ENCODE data around the gene ALDOA.

Gene ALDOA

GRCh38 chr16:30069611-30070462 is 4.3 kb downstream of the ALDOA start:
- no peak for DNase-seq (ENCODE audit: low spot score)

- no peak for DNase-seq (ENCODE audit: low spot score)
Measured at GRCh38 chr16:30070490-30070889, 4.9 kb downstream of the ALDOA start.

GRCh38 chr16:30075503-30076275 is 10.1 kb downstream of the ALDOA start, which contains the start of gene PPP4C:
PPP4C (plus strand) TSS chr16:30075994; CDS start chr16:30076378, 384 bp downstream.
- peak; percentile 90 for DNase-seq (ENCODE audit: low spot score)

GRCh38 chr16:30076276-30076791 is 10.8 kb downstream of the ALDOA start:
- DNase-seq (ENCODE audit: low spot score), result peak; percentile 43

DNA sequence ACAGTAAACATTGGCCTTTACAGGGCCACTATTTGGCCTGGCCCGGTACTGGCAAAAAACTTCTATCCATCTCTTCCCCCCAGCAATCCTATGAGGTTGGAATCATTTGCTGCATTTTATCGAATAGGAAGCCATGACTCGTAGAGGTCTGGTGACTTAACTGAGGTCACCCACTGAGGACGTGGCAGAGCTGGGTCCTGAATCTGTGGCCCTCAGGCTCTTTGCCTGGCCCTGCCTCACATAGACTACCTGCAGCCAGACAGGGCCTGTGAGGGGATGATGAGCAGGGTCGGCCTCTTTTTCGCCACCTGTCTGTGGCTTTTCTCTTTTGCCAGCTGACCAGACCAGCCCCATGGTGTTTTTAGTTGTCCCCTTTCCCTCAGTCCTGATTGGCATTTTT is 12.1 kb downstream of the ALDOA start:
- DNase-seq (ENCODE audit: low spot score), result no peak

DNA sequence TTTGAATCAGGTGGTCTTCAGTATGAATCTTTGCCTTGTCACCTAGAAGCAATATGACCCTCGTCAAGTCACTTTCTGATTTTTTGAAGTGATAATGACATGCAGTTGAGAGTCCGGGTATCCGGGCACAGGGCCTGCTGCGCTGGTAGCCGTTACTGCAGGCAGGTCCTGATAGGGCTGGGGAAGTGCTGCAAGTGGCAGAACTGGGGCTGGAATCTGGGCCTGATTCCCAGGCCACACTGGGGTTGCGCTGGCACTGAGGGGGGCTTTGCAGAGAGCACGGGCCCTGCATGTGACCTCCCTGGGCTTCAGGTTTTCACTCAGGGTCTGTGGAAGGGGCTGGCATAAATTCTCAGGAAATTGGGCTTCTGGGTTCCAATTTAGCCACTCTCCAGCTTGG is 13.2 kb downstream of the ALDOA start:
- DNase-seq (ENCODE audit: low spot score), result no peak

DNA sequence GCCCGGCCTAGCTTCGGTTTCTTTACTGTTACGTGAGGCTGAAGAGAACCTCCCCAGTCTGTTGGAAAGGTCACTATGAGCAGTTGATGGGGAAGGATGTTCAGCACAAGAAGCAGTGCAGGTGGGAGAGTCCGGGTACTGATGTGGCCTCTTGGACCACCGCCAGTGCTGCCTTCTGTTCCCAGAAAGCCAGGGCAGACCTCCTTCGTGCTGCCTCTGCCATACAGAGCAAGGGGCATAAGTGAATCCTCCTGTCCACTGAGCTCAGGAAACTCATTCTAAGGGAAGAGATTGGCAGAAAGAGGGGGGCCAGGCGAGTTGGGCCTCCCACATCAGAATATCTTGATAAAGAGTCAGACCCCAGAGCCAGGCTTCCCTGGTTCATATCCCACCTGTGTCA is 13.9 kb downstream of the ALDOA start:
- no peak for DNase-seq (ENCODE audit: low spot score)

- DNase-seq (ENCODE audit: low spot score), result no peak
Measured at GRCh38 chr16:30082545-30083090, 17.1 kb downstream of the ALDOA start.

DNA sequence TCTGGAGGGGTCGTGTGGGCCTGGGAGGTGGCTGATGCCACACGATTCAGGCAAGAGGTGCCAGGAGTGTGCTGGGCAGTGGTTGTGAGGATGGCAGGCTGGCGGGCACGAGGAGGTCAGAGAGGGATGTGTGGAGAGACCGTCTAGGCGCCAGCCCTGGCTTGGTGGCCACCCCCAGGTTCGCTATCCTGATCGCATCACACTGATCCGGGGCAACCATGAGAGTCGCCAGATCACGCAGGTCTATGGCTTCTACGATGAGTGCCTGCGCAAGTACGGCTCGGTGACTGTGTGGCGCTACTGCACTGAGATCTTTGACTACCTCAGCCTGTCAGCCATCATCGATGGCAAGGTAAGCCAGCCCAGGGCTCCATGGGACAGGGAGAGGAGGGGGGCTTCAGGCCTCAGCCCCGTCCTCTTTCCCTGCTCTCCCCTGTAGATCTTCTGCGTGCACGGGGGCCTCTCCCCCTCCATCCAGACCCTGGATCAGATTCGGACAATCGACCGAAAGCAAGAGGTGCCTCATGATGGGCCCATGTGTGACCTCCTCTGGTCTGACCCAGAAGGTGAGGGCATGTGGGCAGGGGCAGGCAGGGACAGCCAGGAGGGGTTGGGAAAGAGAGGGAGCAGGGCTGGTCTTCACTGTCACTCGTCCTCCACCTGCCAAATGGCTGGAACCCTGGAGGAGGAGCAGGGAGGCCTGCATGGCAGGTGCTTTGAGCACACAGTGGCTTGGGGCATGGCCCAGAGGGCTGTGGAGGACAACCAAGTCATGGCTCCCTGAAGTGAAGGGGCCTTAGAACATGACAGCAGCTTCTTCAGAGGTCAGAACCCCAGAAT is 17.9 kb downstream of the ALDOA start:
- no peak for DNase-seq (ENCODE audit: low spot score)

DNA sequence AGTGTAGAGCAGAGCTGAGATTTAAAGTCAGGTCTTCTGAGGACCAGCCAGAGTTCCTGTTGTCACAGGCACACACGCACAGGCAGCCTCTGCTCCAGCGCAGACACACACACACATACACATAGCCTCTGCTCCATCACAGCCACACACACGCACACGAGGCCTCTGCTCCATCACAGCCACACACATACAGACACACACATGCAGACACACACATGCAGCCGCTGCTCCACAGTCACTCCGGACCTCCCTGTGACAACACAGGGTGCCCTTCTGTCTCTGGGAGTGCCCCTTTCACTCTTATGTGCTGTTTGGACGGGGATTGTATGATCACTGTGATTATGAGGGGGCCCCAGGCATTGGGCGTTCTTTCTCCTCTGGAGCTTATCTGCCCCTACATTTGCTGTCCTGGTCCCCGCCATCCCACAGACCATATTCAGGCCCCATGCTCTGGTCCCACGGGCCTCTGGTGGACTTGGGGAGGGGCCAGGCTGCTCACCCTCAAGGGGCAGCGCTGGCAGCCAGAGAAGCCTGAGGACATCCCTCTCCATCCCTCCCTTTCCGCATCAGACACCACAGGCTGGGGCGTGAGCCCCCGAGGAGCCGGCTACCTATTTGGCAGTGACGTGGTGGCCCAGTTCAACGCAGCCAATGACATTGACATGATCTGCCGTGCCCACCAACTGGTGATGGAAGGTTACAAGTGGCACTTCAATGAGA is 18.7 kb downstream of the ALDOA start:
- DNase-seq (ENCODE audit: low spot score), result no peak

GRCh38 chr16:30084816-30085159 is 19.2 kb downstream of the ALDOA start:
- no peak for DNase-seq (ENCODE audit: low spot score)

- DNase-seq (ENCODE audit: low spot score), result no peak
Measured at GRCh38 chr16:30085247-30085646, 19.7 kb downstream of the ALDOA start.

GRCh38 chr16:30085820-30086219 is 20.3 kb downstream of the ALDOA start:
- DNase-seq (ENCODE audit: low spot score), result no peak

- DNase-seq (ENCODE audit: low spot score), result no peak
Measured at GRCh38 chr16:30086291-30087140, 21.0 kb downstream of the ALDOA start.

- no peak for DNase-seq (ENCODE audit: low spot score)
Measured at GRCh38 chr16:30087181-30087898, 21.8 kb downstream of the ALDOA start.

- no peak for DNase-seq (ENCODE audit: low spot score)
Measured at GRCh38 chr16:30088237-30088831, 22.8 kb downstream of the ALDOA start.

- DNase-seq (ENCODE audit: low spot score), result no peak
Measured at GRCh38 chr16:30088832-30089624, 23.5 kb downstream of the ALDOA start.

DNA sequence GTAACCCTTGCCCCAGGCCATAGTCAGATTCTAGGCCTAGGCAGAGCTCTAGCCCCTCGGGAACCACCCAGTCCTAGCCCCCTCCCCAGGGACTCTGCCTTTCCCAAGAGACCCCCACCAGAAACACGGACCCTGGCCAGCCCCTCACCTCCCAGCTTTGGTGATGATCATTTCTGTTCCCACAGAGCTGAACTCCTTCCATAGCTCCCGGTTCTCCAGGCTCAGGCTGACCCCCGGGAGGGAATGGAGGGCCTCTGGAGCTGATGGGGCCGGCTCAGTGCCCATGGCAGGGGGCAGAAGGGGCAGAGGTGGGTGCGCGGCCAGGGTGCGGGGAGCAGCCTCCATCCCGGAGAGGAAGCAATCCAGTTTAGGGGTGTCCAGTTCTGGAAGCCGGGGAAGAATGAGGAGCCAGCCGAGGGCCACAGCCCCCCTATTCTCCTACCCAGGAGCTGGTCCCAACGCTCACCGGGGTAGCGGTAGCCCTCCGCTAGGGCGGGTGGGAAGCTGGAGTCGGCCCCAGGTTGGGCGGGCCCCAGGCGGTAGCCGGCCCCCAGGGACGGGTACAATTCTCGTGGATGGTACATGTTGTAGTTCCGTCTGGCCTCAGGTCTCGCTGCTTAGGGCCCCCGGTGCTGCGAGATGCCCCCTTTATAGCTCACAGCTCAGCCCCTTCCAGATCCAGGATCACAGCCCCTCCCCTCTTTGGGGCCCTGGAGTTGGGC is 25.2 kb downstream of the ALDOA start:
- no peak for DNase-seq (ENCODE audit: low spot score)
